Activated CD8-positive, alpha-beta memory T cell treated with anti-CD3 and anti-CD28 coated beads for 4 hours (primary cell): ENCODE measurements around the gene SUSD4.
"Not testable (repeated sequence)": the region's sequence is repeated elsewhere in the genome, so short reads cannot be mapped to it uniquely, and the experiment has no call there.

Source experiments
- DNase-seq, 2 donors: peaks; one replicate each; pipeline ENCODE4 v3.0.0-alpha.2; 2020; ENCODE audit warnings: low read depth in 2 of 2

SUSD4 gene

DNA sequence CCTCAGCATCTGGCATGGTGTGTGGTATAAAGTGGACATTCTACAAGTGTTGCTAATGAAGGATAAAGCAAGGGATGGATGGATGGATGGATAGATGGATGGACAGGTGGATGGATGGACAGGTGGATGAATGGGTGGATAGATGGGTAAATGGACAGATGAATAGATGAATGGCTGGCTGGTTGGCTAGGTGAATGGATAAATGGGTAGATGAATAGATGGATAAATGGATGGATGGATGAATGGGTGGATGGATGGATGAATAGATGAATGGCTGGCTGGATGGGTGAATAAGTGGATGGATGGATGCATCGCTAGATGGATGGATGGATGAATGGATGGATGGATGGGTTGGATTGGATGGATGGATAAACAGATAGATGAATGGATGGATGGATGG lies 66.2 kb downstream of the SUSD4 start:
- no peak for DNase-seq

DNA sequence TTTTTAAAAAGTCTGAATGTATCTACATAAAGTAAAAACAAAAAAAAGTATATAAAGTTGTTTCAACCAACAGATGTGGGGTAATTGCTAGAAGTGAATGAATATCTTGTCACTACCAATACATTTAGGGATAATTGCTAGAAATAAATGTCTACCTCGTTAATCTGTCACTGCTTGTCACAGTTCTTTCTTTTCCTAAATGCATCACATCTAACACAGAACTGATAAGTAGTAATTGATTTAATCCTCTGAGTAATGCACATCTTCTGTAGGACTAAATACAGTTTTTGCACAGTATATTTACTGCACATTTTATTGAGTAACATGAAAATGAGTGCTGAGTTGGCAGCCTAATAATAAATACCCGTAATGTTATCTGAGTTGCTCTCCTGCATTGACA lies 72.2 kb downstream of the SUSD4 start:
- DNase-seq = no peak

DNA sequence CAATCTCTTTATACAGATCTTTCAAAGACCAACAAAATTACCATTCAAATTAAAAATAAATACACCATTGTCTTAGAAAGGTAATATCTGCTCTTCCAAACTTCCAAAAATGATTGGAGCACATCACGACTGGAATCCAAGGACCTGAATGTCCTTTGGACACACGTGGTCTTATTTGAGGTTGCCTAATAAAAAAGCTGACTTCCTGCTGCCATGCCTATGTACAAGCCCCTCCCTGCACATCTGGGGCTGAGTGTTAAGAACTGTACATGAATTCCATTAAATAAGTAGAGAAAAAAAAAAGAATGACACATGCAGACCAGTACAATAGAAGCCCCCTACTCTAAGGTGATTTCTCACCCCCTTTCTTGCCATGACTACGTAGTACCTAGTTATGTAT lies 73.6 kb downstream of the SUSD4 start:
- DNase-seq = no peak

DNA sequence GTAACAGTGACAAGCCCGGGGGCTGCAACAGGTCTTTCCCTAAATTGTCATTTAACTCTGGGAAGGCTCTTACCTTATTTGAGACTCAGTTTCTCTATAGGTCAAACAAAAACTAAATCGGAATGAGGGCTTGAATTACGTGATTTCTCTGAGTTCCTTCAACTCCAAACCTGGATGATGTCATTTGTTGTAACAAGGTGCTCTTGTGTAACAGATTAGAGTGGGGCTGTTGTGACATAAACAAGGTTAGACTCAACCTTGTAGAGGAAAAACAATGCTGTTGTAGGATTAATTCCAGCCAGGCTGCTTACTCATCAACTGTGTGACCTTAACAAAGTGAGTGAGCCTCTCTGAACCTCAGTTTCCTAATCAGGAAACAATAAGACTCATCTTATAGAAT lies 74.4 kb downstream of the SUSD4 start:
- no peak for DNase-seq

DNA sequence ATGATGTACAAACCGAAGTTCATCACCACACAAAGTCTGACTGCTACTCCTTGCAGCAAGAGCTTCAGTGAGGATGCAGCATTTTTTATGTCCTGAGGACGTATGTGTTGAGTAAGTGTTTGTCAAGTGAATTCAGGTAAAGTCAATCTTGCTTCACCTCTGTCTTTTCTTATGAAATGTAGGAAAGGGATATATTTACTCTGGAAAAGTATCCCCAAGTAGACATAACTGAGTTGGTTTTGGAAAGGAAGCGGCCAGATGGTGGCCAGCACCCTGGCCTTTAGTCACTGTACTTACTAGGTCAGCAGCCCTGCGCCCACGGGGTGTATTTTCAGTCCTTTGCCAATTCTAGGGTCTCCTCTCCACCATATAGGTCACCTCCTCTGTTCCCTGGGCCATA lies 75.2 kb downstream of the SUSD4 start:
- DNase-seq = no peak

DNA sequence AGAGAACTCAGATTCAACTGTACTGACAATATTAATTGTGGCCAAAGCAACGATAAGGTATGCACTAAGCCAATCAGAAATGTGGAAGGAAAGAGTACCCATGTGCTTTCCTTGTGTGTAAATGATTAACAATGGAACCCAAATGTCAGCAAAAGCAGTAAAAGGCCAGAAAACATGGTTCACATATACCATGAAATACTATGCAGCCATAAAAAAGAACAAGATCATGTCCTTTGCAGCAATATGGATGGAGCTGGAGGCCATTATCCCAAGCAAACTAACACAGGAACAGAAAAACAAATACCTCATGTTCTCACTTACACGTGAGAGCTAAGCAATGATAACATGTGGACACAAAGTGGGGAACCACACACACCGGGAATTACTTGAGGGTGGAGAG lies 78.5 kb downstream of the SUSD4 start:
- DNase-seq = no peak

DNA sequence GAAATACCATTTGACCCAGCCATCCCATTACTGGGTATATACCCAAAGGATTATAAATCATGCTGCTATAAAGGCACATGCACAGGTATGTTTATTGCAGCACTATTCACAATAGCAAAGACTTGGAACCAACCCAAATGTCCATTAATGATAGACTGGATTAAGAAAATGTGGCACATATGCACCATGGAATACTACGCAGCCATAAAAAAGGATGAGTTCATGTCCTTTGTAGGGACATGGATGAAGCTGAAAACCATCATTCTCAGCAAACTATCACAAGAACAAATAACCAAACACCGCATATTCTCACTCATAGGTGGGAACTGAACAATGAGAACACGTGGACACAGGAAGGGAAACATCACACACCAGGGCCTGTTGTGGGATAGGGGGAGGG lies 80.3 kb downstream of the SUSD4 start:
- DNase-seq = not testable (repeated sequence)

DNA sequence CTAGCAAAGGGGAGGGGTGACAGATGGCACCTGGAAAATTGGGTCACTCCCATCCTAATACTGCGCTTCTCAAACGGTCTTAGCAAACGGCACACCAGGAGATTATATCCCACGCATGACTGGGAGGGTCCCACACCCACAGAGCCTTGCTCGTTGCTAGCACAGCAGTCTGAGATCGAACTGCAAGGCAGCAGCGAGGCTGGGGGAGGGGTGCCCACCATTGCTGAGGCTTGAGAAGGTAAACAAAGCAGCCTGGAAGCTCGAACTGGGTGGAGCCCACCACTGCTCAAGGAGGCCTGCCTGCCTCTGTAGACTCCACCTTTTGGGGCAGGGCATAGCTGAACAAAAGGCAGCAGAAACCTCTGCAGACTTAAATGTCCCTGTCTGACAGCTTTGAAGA lies 85.7 kb downstream of the SUSD4 start:
- not testable (repeated sequence) for DNase-seq

DNA sequence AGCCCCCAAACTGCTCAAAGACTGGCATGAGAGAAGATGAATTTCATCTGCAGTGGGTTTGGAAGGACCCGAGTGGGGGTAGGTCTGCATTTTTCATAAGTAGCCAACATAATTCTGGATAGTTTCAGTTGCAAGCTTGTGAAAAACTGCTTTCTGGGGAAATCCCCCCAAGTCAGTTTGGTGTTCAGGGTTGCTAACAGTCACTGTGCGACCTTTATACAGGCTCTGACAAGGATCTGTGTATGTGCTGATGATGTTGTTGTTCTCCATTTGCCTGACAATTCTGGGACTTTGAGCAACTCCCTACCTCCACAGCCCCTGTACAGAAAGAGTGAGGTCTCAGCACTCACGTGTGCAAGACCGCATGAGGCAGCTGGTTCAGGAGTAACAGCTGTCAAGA lies 87.9 kb downstream of the SUSD4 start:
- no peak for DNase-seq

DNA sequence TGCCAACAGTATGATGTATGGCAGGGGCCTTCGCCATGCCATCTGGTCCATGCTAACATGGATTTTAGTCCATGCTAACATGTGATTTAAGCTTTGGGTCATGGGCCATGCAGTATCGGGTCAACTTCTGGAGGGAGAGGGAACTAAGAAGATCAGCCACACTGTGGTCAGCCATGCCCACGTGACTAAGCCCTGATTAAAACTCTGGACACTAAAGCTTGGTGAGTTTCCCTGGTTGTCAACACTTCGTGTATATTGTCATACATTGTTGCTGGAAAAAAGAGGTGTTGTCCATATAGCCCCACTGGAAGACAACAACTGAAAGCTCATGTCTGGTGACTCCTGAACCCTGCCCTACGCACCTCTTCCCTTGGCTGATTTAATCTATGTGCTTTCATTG lies 90.5 kb downstream of the SUSD4 start:
- no peak for DNase-seq

DNA sequence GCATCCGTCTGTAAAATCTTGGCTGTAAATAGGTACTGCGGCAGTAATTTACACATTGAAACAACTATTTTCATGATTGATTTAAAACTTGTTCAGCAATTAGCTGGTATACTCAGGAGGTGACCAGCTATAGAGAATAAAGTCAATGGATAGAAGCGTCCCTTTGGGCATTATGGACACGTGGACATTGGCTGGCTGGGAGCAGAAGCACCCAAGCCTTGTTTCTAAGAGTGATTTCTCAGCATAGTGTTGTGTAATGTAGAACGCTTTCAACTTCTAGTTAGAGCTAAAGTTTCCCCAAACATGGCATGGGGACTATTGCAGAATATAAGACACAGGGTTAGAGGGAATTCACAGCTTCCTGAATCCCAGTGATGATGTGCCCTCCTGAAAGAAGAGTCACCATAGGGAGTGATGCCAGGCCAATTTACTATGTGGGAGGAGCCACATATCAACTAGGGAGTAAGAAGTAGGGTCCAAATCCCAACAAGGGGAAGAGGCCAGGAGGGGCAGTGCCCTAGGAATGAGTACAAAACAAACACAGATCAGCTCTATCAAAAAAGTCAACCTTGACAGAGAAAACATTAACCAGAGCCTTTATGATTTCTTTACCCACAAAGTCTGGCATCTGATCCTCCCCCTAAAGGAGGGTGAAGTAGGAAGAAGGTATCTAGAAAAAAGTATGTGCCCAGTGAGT lies 92.7 kb downstream of the SUSD4 start:
- no peak for DNase-seq

DNA sequence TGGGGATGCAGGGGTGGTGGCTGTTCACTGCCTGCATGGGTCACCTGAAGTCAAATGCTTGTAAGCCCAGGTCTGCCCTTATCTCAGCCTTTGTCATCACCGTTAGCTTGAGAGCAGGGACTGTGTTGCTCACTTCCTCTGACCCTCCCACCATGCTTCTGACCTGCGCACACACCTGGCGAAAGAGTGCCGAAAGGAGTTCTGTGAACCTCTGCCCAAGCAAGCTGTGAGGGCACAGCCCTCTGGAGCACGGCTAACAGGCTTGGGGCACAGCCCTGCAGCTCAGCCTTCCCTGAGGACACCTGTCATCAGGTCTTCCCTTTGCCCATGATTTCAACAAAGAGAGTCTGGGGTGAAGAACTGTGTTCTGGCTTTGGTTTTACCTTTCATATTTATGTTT lies 93.8 kb downstream of the SUSD4 start:
- no peak for DNase-seq

DNA sequence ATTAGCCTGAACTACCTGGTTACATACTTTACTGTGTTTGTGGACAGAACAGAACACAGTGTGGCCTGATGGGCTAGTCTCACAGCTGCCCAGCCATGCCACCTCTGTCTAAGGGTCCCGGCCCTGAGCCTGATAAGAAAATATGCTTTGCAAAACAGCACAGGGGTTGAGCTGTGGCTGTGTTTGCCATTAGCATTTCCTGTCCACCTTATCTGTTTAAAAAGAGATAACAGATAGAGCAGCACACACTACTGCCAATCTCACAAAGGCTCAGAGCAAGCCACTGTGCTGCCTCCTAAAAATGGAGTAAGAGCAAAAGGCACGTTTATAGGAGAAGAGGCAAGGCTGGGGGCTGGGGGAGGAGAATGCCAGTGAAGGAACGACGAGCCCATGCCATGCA lies 95.0 kb downstream of the SUSD4 start:
- DNase-seq = no peak

DNA sequence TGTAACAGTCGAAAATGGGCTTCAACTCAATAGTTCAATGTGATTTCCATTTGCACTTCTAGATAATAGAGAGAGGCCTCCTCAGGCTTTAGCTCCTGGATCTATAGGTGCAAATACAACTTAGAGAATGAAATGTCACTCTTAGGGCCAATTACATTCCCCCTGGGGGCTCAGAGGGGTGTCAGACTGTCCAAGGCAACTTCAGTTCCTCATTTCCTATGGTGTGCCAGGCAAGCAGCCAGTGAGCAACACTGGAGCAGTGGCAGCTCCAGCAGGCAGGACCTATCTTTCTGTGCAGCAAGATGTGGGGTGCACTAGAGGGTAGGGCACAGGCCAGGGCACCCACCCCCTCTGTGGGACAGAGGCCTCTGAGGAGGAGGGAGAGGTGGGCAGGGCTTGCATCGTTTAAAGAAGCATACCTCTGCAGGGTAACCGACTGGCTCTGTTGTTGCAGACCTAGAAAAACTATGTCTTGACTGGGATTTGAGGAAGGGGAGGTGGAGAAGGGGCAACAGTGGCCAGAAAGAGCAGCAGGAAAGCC lies 97.3 kb downstream of the SUSD4 start:
- no peak for DNase-seq

DNA sequence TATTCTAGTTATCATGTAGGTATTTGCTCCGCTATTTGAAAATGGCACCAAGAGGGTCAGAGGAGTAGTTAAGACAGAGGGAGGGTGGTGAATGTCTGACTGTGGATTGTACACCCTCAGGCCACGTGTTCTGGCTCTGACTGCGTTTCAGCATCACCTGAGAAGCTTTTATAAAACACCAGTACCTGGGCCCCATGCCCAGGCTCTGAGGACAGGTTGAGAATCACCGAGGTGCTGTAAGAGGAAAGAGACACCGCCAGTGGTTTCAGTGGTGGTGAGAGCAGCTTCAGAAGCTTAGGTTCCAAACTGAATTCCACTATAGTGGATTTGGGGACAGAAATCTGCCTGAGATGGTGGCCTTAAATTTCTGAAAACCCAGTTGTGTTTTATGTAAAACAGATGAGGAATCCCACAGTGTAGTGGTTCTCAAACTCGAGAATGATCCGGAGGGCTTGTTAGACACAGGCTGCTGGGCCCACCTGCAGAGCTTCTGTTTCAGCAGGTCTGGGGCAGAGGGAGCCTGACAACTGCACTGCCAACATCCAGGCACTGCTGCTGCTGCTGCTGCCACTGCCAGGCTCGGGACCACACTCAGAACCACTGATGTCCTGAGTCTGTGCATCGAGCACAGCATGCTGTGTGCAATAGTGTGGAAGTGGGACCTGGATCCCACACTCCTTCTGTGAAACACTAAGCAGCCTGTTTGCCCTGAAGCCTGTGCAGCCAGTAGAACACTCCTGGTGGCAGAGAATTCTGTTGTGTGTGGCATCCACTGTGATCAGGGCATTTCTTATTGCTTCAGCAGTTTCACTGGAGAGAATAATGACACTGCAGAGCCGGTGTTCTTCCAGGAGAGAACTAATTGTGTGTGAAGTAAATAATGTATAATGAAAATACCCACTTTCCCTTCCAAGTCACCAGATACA lies 98.7 kb downstream of the SUSD4 start:
- DNase-seq = no peak

DNA sequence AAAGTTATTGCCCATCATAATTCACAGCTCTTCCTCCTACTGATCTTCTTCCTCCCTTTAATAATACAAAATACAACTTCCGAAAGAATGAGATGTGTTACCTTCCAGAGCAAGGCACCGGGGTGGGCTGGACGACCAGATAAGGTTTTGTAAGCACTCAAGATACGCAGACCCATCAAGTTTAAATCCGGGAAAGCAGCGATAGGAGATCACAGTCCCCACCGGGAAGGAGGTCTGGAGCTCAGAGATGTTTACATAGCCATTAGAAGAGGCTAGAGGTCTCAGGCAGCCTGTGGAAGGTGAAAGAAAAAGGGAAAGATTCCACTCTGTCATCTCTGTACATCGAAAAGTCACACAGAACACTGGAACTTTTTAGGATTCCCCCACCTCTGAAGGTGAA lies 99.4 kb downstream of the SUSD4 start:
- no peak for DNase-seq

DNA sequence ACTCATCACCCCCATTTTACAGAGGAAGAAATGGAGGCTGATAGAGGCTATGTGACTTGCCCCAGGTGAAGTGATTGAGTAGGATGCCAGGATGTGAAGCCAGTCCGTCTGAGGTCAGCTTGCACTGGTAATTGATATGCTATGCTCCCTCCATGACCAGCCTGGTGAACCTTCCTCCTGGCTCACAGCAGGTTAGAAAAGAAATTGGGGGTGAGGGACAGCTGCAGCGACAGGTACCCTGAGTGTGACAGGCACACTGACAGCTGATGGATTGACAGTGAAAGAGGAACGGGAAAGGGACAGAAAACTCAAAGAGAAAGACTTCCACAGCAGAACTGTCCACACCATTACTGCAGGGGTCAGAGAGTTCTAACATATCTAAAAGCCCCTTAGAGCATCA lies 102.1 kb downstream of the SUSD4 start:
- DNase-seq = no peak

DNA sequence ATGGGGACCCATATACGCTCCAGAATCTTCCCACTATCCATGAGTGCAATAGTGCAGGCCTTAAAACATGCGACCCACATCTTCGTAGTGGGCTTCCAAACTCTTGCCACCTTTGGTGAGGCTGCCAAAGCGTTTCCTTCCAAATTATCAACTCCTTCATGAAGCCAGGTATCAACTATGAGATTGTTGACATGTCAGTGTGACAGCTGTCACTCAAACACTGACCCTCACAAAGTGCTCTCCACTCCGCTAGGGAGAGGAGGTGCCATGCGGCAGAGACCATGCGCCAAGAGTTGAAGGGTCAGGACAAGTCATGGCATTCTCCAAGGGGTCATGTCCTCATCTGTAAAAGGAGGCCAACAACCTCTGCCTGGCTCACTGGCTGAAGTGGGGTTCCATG lies 103.3 kb downstream of the SUSD4 start:
- no peak for DNase-seq

DNA sequence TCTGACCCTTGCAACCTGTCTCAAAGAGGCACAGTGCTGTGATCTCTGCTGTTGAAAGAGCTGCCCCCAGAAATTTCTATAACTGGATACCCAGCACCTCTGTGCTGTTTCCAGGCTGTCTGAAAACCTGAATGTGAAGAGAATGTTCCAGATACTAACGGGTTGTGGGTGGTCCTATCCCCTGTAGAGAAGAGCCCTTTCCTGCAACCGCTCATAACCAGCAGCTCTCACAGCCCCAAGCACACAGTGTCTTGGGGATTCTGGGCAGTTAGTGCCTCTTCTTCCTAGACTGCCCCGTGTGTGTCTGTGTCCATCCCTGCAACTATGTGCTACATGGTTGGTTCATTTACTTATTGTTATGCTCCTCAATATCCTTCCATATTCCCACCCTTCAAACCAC lies 104.5 kb downstream of the SUSD4 start:
- no peak for DNase-seq

DNA sequence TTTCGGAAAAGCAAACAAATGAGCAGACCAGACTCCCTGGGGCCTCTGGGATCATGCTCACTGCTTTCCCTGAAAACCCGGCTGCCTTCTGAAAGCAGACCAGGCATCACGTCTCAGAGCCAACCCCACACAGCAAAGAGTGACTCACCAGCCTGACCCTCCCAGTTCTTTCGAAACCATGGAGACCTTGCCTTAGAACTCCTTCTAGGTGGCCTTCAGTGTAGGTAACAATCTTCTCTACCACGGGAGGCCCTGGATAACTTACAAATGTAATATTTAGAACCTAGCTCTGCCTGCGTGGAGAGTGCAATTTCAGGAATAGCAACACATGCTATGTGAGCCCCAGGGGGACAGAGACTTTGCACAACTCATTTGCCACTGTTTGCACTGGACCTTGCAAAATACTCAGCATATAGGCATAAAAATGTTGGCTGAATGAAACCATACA lies 105.2 kb downstream of the SUSD4 start:
- DNase-seq = no peak

DNA sequence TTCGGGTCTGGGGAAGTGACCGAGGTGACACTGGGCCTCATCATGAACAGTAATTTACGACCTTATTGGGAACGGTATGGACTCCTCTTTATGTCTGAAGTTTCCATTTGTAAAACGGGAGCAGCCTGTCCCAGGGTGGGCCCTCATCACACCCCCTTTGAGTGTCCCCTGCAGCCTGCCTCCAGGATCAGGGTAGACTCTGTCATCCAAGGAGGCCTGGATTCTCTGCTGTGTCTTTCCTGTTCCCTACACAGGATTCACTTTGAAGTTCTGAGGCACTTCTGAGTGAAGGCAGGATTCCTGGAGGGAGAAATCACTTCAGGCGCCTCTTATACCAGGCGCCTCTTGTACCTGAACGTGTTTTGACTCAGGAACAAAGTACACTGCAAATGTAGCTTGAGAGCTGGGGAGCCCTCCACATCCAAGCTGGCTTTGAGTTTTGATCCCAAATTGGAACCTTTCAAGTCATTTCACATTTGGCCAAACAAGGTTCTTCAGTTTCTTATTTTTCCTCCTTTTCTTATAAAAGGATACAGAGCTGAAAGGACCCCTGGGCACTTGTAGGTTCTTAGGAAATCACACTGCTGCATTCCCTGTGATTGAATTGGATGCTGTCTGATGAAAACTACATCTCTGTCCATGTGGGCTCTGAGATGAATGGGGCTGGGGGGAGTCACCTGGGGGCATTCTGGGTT lies 106.0 kb downstream of the SUSD4 start:
- no peak for DNase-seq

DNA sequence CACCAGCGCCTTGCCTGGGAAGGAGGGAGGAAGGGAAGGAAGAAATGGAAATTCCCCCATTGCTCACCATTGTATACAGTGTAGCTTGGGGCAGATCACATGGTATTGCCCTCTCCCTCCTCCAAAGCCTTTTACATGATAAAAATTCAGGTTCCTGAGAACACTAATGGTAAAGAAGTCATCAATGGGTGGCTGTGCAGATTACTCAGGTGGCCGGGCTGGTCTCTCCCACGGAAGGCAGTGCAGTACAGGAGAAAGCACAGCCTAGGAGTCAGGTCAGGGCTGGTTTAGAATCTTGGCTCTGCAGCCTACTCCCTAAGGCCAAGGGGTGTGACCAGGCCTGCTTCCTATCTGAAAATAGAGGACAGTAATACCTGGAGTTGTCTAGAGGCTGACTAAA lies 107.9 kb downstream of the SUSD4 start:
- no peak for DNase-seq
